GM19240 (cell line): ENCODE data around the gene THSD7B.

Experiments
- DNase-seq: peaks from one replicate; pipeline ENCODE4 v3.0.0; 2011; ENCODE audit warnings: low spot score; ENCODE audit not compliant: insufficient read length

The THSD7B gene

GRCh38 chr2:137345994-137346393 is 580.6 kb downstream of the THSD7B start:
- DNase-seq, result no peak

- no peak for DNase-seq
Observed at GRCh38 chr2:137348301-137348700, 583.0 kb downstream of the THSD7B start.

GRCh38 chr2:137357634-137358033 is 592.3 kb downstream of the THSD7B start:
- DNase-seq, result no peak

GRCh38 chr2:137367361-137367760 is 602.0 kb downstream of the THSD7B start:
- no peak for DNase-seq

- no peak for DNase-seq
Observed at GRCh38 chr2:137369106-137369505, 603.8 kb downstream of the THSD7B start.

- no peak for DNase-seq
Observed at GRCh38 chr2:137379186-137379585, 613.8 kb downstream of the THSD7B start.

- no peak for DNase-seq
Observed at GRCh38 chr2:137380610-137381009, 615.3 kb downstream of the THSD7B start.

GRCh38 chr2:137381731-137382130 is 616.4 kb downstream of the THSD7B start:
- DNase-seq, result no peak

- no peak for DNase-seq
Observed at GRCh38 chr2:137383391-137383790, 618.0 kb downstream of the THSD7B start.

GRCh38 chr2:137387044-137387443 is 621.7 kb downstream of the THSD7B start:
- no peak for DNase-seq

GRCh38 chr2:137405496-137405895 is 640.2 kb downstream of the THSD7B start:
- no peak for DNase-seq

GRCh38 chr2:137411585-137411984 is 646.2 kb downstream of the THSD7B start:
- DNase-seq, result no peak

- no peak for DNase-seq
Observed at GRCh38 chr2:137420744-137421143, 655.4 kb downstream of the THSD7B start.

- no peak for DNase-seq
Observed at GRCh38 chr2:137435162-137435561, 669.8 kb downstream of the THSD7B start.

- DNase-seq, result no peak
Observed at GRCh38 chr2:137437386-137437785, 672.0 kb downstream of the THSD7B start.

GRCh38 chr2:137444970-137445369 is 679.6 kb downstream of the THSD7B start:
- no peak for DNase-seq

- DNase-seq, result no peak
Observed at GRCh38 chr2:137449454-137449853, 684.1 kb downstream of the THSD7B start.

- DNase-seq, result no peak
Observed at GRCh38 chr2:137454886-137455285, 689.5 kb downstream of the THSD7B start.

- no peak for DNase-seq
Observed at GRCh38 chr2:137467246-137467862, 702.0 kb downstream of the THSD7B start.

- DNase-seq, result no peak
Observed at GRCh38 chr2:137493261-137493660, 727.9 kb downstream of the THSD7B start.

- DNase-seq, result no peak
Observed at GRCh38 chr2:137500599-137500998, 735.3 kb downstream of the THSD7B start.

- DNase-seq, result no peak
Observed at GRCh38 chr2:137507237-137507636, 741.9 kb downstream of the THSD7B start.

- DNase-seq, result no peak
Observed at GRCh38 chr2:137508739-137509384, 743.5 kb downstream of the THSD7B start.
